ENCODE results near the gene DPYD. TPM values are rescaled to one million over a fixed set of nuclear protein-coding genes. Genes with fewer than 3 reads are reported as not detected.

Gene DPYD
- total and polyA plus RNA-seq, 4 donors, result 17.7 to 99.3 (median 74.4) TPM

DNA sequence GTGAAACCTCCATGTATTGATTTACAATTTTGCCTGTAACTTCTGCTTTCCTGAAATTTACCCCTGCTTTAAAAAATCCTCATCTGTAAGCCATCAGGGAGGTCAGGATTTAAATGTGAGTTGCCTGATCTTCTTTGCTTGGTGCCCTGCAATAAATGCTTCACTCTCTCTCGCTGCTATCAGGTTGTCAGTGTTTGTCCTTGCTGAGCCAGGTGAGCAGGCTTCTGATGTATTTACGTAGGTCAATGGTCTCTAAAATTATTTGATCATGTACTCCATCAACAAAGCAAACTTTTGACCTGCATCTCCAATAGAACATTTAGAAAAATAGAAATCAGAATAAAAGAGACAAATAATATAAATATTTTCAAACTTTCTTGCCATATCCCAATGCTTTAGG lies 453.4 kb downstream of the DPYD start:
- no peak for TF ChIP-seq CTCF (IDR thresholded peaks at IDR 0.05; ENCODE audit: control extremely low read depth, extremely low read depth)
- 78 to 96% methylated on average over 2 of the region's 2 CpGs for WGBS, 2 donors
- no peaks in the 10 kb centered on the region for H3K27me3 ChIP-seq (ENCODE audit: control insufficient read depth in 3 of 3, insufficient read depth in 3 of 3, low read length in 2 of 3)
- ATAC-seq (ENCODE audit: insufficient read depth, low FRiP score) (no peak), DNase-seq (no peak)
- H3K9ac ChIP-seq (ENCODE audit: insufficient read depth in 1 of 2, low read length in 2 of 2), result no peak overlapping the region
- peaks cover 0 to 3% (median 0%) of the 10 kb centered on the region in 5 donors for H3K4me1 ChIP-seq (ENCODE audit: control insufficient read depth in 5 of 5, insufficient read depth in 5 of 5, low read length in 5 of 5)
- H3K27ac ChIP-seq (ENCODE audit: low read depth in 1 of 2, low read length in 1 of 2), result no peak overlapping the region
- H3K9me3 ChIP-seq (ENCODE audit: control insufficient read depth in 4 of 4, insufficient read depth in 3 of 4, low read length in 3 of 4), result peaks cover 0 to 10% (median 0%) of the 10 kb centered on the region in 4 donors
- H3K4me3 ChIP-seq, result no peak overlapping the region
- H3K36me3 ChIP-seq (ENCODE audit: control insufficient read depth in 4 of 4, insufficient read depth in 4 of 4, low read length in 4 of 4), result peaks cover 0 to 3% (median 0%) of the 10 kb centered on the region in 4 donors

DNA sequence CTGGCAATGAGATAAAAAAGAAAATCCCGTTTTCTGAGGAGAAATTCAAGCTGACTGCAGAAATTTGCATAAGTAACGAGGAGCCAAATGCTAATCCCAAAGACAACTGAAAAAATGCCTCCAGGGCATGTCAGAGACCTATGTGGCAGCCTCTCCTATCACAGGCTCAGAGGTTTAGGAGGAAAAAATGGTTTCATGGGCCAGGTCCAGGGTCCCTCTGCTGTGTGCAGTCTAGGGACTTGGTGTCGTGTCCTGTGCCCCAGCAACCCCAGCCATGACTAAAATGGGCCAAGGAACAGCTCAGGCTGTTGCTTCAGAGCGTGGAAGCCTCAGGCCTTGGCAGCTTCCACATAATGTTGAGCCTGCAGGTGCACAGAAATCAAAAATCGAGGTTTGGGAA lies 456.5 kb downstream of the DPYD start:
- no peaks in the 10 kb centered on the region for H3K27me3 ChIP-seq (ENCODE audit: control insufficient read depth in 3 of 3, insufficient read depth in 3 of 3, low read length in 2 of 3)
- H3K4me3 ChIP-seq, result no peak overlapping the region
- 95 to 98% methylated on average over 5 of the region's 5 CpGs for WGBS, 2 donors
- H3K4me1 ChIP-seq (ENCODE audit: control insufficient read depth in 5 of 5, insufficient read depth in 5 of 5, low read length in 5 of 5), result peaks cover 0 to 3% (median 0%) of the 10 kb centered on the region in 5 donors
- TF ChIP-seq CTCF (IDR thresholded peaks at IDR 0.05; ENCODE audit: control extremely low read depth, extremely low read depth), result no peak
- H3K9ac ChIP-seq (ENCODE audit: insufficient read depth in 1 of 2, low read length in 2 of 2), result no peak overlapping the region
- H3K36me3 ChIP-seq (ENCODE audit: control insufficient read depth in 4 of 4, insufficient read depth in 4 of 4, low read length in 4 of 4), result peaks cover 0 to 6% (median 0%) of the 10 kb centered on the region in 4 donors
- ATAC-seq (ENCODE audit: insufficient read depth, low FRiP score), result no peak
- H3K27ac ChIP-seq (ENCODE audit: low read depth in 1 of 2, low read length in 1 of 2), result no peak overlapping the region
- DNase-seq, result no peak
- H3K9me3 ChIP-seq (ENCODE audit: control insufficient read depth in 4 of 4, insufficient read depth in 3 of 4, low read length in 3 of 4), result peaks cover 0 to 10% (median 0%) of the 10 kb centered on the region in 4 donors

- Histone ChIP-seq H3K4me1 (ENCODE audit: control insufficient read depth in 5 of 5, insufficient read depth in 5 of 5, low read length in 5 of 5) (peaks cover 0 to 10% (median 0%) of the 10 kb centered on the region in 5 donors), H3K9ac (ENCODE audit: insufficient read depth in 1 of 2, low read length in 2 of 2) (no peak overlapping the region), H3K27me3 (ENCODE audit: control insufficient read depth in 3 of 3, insufficient read depth in 3 of 3, low read length in 2 of 3) (no peaks in the 10 kb centered on the region), H3K36me3 (ENCODE audit: control insufficient read depth in 4 of 4, insufficient read depth in 4 of 4, low read length in 4 of 4) (peaks cover 0 to 6% (median 0%) of the 10 kb centered on the region in 4 donors), H3K27ac (ENCODE audit: low read depth in 1 of 2, low read length in 1 of 2) (peak overlapping the region in 1 of 2 donors; percentile 53), H3K9me3 (ENCODE audit: control insufficient read depth in 4 of 4, insufficient read depth in 3 of 4, low read length in 3 of 4) (peaks cover 0 to 10% (median 0%) of the 10 kb centered on the region in 4 donors), H3K4me3 (no peak overlapping the region)
- ATAC-seq (ENCODE audit: insufficient read depth, low FRiP score) (no peak), DNase-seq (peak in 2 of 3 donors; percentile 6 to 49)
- no peak for TF ChIP-seq CTCF (IDR thresholded peaks at IDR 0.05; ENCODE audit: control extremely low read depth, extremely low read depth)
These were observed 459.1 kb downstream of the DPYD start for GRCh38 chr1:97461782-97462181.

Data from lung (tissue), 12 donors.